Dermis microvascular lymphatic vessel endothelial cell (primary cell): ENCODE measurements around the gene SH3RF3. TPM values are rescaled to one million over a fixed set of nuclear protein-coding genes. Genes with fewer than 3 reads are reported as not detected.
A peak's percentile ranks its signal among the peaks of the same experiment; 100 is the strongest.
"Not testable (repeated sequence)": the region's sequence is repeated elsewhere in the genome, so short reads cannot be mapped to it uniquely, and the experiment has no call there.

Experiments
- DNase-seq, 2 donors: peaks; one replicate each; pipeline versions ENCODE4 v3.0.0 to v3.0.0-alpha.2; 2010; ENCODE audit warnings: low read depth in 2 of 2
- total RNA-seq: library from RNA; depleted of rRNA; stranded (reverse); fragments of >200 nt; gene quantifications from 2 replicates; pipeline ENCODE4 v1.2.1, GENCODE V29; 2014

SH3RF3 gene
- total RNA-seq, 1 donor from 2014 or later: 4.5 TPM

- no peak for DNase-seq
These were observed 406.4 kb downstream of the SH3RF3 start for GRCh38 chr2:109535217-109535946.

GRCh38 chr2:109536556-109536955, 407.6 kb downstream of the SH3RF3 start:
- DNase-seq: not testable (repeated sequence)

DNA sequence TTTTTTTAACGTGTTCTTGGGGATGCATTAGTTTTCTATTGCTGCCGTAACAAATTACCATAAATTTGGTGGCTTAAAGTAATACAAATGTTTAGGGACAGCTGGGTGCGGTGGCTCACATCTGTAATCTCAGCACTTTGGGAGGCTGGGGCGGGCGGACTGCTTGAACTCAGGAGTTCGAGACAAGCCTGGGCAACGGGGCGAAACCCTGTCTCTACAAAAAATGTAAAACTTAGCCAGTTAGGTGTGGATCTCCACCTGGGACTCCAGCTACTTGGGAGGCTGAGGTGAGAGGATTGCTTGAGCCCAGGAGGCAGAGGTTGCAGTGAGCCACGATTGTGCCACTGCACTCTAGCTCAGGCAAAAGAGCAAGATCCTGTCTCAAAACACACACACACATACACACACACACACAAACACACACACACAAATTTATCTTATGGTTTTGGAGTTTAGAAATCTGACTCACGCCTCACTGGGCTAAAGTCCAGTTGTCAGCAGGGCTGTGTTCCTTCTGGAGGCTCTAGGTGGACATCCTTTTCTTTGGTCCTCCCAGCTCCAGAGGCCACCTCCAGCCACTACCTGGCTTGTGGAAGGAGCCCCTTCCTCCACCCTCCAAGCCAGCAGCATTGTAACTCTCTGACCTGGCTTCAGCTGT, 408.7 kb downstream of the SH3RF3 start:
- no peak for DNase-seq

DNA sequence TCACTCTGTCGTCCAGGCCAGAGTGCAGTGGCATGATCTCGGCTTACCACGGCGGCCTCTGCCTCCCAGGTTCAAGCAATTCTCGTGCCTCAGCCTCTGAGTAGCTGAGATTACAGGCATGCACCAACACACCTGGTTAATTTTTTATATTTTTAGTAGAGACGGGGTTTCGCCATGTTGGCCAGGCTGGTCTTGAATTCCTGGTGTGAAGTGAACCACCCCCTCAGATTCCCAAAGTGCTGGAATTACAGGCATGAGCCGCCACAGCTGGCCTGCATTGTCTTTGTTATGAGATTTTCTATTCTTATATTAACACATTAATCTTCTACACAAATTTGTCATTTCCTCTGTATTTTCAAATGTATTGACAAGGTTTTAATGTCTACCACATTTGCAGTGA, 409.5 kb downstream of the SH3RF3 start:
- no peak for DNase-seq

- no peak for DNase-seq
These were observed 413.4 kb downstream of the SH3RF3 start for GRCh38 chr2:109542384-109542783.

DNA sequence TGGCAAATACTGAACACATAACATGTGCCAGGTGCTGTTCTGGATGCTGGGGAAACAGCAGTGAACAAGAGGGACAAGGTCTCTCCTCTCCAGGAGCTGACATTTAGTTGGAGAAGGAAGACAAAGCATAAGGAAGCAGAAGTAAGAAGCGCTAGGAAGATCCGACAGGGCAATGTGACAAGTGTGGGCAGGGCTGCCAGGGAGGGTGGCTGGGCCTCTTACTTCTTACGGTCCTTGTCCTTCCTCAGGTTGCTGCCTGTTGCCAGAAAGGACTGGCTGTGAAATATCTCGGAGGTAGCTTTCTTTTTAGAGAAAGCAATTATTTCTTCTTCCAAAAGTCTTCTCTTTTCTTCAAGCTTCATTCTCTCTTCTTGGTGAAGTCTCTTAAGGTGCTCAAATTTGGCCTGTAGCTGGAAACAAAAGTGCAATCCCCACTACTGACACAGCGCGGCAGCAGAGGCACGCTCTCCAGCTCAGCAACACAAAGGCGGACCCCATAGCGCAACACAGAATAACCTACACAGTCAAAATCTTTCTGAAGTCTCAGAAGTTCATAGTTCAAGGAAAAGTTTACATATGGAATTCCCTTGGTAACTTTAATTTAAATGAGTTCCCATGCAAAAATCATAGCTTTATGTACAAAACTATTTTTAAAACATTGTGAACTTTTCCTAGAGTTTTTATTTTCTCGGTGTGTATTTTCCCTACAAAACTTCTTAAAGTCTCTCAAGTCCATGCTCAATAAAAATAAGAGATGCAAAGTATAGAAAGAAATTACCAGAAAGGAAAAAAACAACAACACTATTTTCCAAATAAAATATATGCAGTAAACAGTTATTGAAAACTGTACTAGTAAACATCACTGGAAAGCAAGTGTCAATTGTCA, 417.1 kb downstream of the SH3RF3 start:
- DNase-seq: peak; percentile 41 to 66

- no peak for DNase-seq
These were observed 418.3 kb downstream of the SH3RF3 start for GRCh38 chr2:109547280-109547679.

DNA sequence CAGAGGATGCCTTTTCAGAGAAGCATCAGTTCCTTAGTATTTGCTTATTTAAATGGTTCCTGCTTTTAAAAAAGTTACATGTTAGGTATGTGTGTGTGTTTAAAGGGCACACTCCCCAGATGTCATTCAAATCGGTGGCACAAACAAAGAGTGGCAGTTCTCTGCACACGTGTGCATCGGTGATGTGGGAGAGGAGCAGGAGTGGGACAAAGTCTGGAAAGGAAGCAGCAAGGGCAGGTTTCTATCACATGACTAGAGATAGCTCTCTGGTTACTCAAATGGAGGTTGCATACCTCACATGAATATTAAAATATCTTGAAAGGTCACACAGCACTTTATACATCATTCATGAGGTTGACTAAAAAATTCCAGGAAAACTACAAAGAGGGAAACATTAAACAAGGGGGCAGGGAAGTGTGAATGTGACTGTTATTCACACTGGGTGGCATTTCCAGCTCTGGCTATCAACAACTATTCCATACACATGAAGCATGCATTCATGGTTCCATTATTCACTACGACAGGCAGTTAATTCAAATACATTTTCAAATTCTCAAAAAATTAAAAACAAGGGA, 420.1 kb downstream of the SH3RF3 start:
- no peak for DNase-seq

Other genes starting within 250 kb of the SH3RF3 start
- under 0.01 TPM in 1 of 2 replicates, not detected in the other for gene EDAR, start 140.0 kb upstream of the SH3RF3 start, total RNA-seq